Breast epithelium (tissue), 3 donors: ENCODE data around the gene RNASEH1.

Experiments used
- CTCF ChIP-seq, 3 donors: fragments of 450-650 bp; IDR thresholded peaks; one replicate each; pipeline ENCODE4 v1.5.1; 2016 to 2017; ENCODE audit warnings: antibody characterized with exemption in 3 of 3, mild to moderate bottlenecking in 3 of 3, moderate library complexity in 3 of 3
- POLR2A ChIP-seq: fragments of 450-650 bp; IDR thresholded peaks from one replicate; pipeline ENCODE4 v1.6.1; 2016; ENCODE audit warnings: antibody characterized with exemption, mild to moderate bottlenecking, moderate library complexity
- POLR2AphosphoS5 ChIP-seq, 3 donors: sonication (generic); formaldehyde crosslinking; IDR thresholded peaks; one replicate each; pipeline ENCODE4 v1.6.1; 2017; ENCODE audit warnings: antibody characterized with exemption in 3 of 3

GRCh38 chr2:3595404-3595803 lies 37.3 kb upstream of the RNASEH1 start:
- TF ChIP-seq POLR2AphosphoS5 (IDR thresholded peaks at IDR 0.05): no peak
- TF ChIP-seq CTCF (IDR thresholded peaks at IDR 0.05): no peak
- no peak for TF ChIP-seq POLR2A
